Suprapubic skin (tissue), 3 donors: Measurements from ENCODE around the gene MKLN1.

Experiments
- POLR2A ChIP-seq, 2 donors: fragments of 450-650 bp; IDR thresholded peaks; one replicate each; pipeline ENCODE4 v1.6.1; 2017; ENCODE audit warnings: antibody characterized with exemption in 2 of 2, mild to moderate bottlenecking in 2 of 2, moderate library complexity in 2 of 2
- TF ChIP-seq, protein P1 (sequence below), 2 donors: fragments of 200-600 bp in 1 of 2; fragments of 450-650 bp in 1 of 2; sonication (generic) in 1 of 2; IDR thresholded peaks; one replicate each; pipeline ENCODE4 v1.5.1; 2016 to 2019; ENCODE audit warnings: antibody characterized with exemption in 2 of 2, mild to moderate bottlenecking in 1 of 2, moderate library complexity in 1 of 2

DNA sequence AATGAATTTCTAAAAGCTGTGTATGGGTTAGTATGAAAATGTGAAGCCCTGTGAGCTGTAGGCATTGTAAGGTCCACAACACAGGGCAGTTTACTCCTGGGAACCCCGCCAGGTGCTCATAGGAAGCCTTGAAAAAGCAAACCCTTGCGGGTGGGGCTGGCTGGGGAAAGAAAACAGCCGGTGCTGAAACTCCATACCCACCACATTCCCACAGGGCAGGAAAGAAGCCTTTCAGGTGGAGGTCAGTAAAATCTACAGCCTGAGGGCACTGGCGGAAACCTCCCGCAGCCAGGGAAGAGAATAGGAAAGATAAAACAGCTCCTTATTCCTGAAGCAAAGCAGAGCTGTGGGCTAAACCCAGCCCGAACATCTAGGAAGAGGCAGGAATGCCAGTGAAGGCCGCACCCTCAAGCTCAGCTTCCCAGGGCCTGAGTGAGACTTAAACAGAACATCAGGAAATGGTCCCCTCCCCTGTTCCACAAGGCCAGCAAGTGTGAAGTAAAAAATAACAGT lies 194.0 kb downstream of the MKLN1 start:
- no peak for TF ChIP-seq POLR2A (IDR thresholded peaks at IDR 0.05)
- TF ChIP-seq, protein P1, sequence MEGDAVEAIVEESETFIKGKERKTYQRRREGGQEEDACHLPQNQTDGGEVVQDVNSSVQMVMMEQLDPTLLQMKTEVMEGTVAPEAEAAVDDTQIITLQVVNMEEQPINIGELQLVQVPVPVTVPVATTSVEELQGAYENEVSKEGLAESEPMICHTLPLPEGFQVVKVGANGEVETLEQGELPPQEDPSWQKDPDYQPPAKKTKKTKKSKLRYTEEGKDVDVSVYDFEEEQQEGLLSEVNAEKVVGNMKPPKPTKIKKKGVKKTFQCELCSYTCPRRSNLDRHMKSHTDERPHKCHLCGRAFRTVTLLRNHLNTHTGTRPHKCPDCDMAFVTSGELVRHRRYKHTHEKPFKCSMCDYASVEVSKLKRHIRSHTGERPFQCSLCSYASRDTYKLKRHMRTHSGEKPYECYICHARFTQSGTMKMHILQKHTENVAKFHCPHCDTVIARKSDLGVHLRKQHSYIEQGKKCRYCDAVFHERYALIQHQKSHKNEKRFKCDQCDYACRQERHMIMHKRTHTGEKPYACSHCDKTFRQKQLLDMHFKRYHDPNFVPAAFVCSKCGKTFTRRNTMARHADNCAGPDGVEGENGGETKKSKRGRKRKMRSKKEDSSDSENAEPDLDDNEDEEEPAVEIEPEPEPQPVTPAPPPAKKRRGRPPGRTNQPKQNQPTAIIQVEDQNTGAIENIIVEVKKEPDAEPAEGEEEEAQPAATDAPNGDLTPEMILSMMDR (IDR thresholded peaks at IDR 0.05): no peak
